SK-N-MC (cell line): ENCODE measurements around the gene AK4.

Source experiments
- EZH2 ChIP-seq: fragments of 200-600 bp; sonication (generic); IDR thresholded peaks from one replicate; pipeline ENCODE4 v1.6.1; 2017; ENCODE audit warnings: antibody characterized with exemption
- POLR2AphosphoS5 ChIP-seq: IDR thresholded peaks from 2 replicates; pipeline ENCODE4 v1.6.1; 2012; ENCODE audit warnings: mild to moderate bottlenecking, low read depth, low read length, borderline replicate concordance

- no peak for TF ChIP-seq EZH2
- no peak for TF ChIP-seq POLR2AphosphoS5
These were observed 3.6 kb downstream of the AK4 start for GRCh38 chr1:65151641-65152040.
